ENCODE results near the gene SYNGR1.
"Not testable (repeated sequence)": the region's sequence is repeated elsewhere in the genome, so short reads cannot be mapped to it uniquely, and the experiment has no call there.

The SYNGR1 gene

GRCh38 chr22:39408807-39409206 is 59.0 kb downstream of the SYNGR1 start:
- DNase-seq (ENCODE audit: low read depth in 2 of 2) = no peak

GRCh38 chr22:39409516-39410029 is 59.8 kb downstream of the SYNGR1 start:
- DNase-seq (ENCODE audit: low read depth in 2 of 2) = no peak

DNA sequence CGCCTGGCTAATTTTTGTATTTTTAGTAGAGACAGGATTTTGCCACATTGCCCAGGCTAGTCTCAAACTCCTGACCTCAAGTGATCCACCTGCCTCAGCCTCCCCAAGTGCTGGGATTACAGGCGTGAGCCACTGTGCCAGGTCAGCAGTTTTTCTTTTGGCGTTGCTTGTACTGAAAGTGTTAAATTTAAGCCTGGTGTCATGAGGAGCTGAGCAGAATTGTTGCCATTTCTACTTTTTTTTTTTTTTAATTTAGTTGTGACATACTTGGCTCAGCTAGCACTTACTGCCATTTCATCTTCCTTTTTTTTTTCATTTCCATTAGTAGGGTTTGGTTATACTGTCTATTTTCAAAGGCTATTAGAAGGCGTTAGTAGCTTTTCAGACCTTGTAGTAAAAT is 60.5 kb downstream of the SYNGR1 start:
- DNase-seq (ENCODE audit: low read depth in 2 of 2) = no peak

DNA sequence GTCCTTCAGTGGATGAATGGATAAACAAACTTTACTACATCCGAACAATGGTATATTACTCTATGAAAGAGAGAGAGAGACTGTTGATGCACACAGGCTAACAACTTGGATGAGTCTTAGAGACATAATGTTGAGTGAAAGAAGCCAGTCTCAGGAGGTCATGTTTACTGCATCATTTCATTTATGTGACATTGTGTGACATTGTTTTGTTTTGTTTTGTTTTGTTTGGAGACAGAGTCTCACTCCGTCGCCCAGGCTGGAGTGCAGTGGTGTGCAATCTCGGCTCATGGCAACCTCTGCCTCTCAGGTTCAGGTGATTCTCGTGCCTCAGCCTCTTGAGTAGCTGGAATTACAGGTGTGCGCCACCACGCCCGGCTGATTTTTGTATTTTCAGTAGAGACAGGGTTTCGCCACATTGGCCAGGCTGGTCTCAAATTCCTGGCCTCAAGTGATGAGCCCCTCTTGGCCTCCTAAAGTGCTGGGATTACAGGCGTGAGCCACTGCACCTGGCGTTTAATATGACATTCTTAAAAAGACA is 62.1 kb downstream of the SYNGR1 start:
- DNase-seq (ENCODE audit: low read depth in 2 of 2) = not testable (repeated sequence)

- not testable (repeated sequence) for DNase-seq (ENCODE audit: low read depth in 2 of 2)
Observed at GRCh38 chr22:39413204-39413603, 63.4 kb downstream of the SYNGR1 start.

DNA sequence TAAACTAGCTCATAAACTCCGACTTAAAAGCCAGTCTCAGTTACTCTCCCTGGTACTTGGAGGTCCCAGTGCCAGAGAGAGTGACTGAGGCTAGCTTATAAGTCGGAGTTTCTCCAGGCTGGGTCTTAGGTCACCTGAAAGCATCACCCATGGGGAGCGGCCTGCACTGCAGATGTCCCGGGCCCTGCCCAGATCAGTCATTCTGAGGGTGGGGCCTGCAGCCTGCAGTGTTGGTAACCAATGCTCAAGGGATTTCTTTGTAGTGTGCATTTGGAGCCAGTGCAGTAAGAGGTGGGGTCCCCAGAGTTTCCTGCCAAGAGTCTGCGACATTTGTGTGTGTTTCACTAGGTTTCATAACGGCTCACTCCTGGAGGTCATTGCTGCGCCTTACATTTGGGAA is 64.6 kb downstream of the SYNGR1 start:
- DNase-seq (ENCODE audit: low read depth in 2 of 2) = no peak

GRCh38 chr22:39414886-39415285 is 65.1 kb downstream of the SYNGR1 start:
- no peak for DNase-seq (ENCODE audit: low read depth in 2 of 2)

DNA sequence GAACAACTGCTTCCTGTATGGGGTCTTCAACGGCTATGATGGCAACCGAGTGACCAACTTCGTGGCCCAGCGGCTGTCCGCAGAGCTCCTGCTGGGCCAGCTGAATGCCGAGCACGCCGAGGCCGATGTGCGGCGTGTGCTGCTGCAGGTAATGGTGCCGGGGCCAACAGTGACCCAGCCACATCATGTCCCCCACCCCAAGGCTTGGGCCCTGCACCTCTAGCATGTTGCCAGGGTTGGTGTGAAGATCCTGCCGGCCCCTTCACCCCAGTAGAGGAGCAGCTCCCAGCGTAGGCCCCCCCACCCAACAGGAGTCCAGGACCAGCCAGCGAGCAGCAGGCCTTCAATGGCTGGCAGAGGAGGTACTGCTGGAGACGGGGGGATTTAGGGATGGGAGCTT is 65.7 kb downstream of the SYNGR1 start:
- no peak for DNase-seq (ENCODE audit: low read depth in 2 of 2)

DNA sequence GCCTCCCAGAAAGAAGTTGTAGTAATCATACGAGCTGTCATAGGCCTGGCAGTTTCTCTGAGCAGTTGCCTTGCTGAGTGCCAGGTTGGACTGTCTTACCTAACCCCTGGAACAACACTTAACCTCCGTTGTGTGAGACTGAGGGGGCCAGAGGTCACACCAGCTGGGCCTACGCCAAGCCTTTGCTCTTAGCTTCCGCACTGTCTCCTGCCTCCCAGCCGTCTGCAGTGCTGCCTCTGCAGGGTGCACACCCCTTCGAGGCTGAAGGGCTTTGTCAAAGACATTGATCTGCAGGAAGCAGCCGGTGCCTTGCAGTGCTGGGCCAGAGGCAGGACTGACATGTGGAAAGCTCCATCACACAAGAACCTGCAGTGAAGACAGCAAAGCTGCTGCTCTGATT is 66.5 kb downstream of the SYNGR1 start:
- DNase-seq (ENCODE audit: low read depth in 2 of 2) = no peak

- DNase-seq (ENCODE audit: low read depth in 2 of 2) = no peak
Observed at GRCh38 chr22:39417641-39418040, 67.8 kb downstream of the SYNGR1 start.

- no peak for DNase-seq (ENCODE audit: low read depth in 2 of 2)
Observed at GRCh38 chr22:39418696-39419095, 68.9 kb downstream of the SYNGR1 start.

GRCh38 chr22:39419096-39419495 is 69.3 kb downstream of the SYNGR1 start:
- DNase-seq (ENCODE audit: low read depth in 2 of 2) = no peak

DNA sequence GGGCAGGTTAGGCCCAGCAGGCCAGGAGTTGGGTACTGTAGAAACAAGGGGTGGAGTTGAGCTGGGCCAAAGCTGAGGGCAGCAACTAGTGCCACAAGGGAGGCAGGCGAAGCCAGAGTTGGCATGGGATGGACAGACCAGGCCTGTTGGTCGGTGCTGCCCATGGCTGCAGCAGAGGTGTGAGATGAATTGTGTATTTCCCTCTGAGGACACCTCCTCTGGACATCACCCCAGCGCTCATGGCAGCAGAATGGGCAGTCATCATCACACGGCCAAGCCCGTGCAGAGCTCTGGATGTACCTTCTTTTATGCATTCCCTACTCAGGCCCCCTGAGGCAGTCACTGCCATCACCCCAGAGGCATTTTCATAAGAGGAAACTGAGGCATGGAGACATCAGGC is 70.1 kb downstream of the SYNGR1 start:
- no peak for DNase-seq (ENCODE audit: low read depth in 2 of 2)

DNA sequence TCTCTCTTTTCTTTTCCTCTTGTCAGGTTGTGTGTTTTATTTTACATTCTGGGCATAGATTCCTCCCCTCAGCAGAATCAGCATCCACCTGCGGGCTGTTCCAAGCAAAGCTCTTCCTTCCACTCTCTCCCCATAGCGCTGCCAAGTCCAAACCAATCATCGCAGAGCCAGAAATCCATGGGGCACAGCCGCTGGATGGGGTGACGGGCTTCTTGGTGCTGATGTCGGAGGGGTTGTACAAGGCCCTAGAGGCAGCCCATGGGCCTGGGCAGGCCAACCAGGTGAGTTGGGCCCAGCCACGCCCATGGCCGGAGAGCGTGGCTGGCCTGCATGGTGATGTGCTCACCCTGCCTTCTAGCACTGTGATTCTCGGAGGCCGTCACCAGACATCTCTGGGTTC is 71.9 kb downstream of the SYNGR1 start:
- no peak for DNase-seq (ENCODE audit: low read depth in 2 of 2)

DNA sequence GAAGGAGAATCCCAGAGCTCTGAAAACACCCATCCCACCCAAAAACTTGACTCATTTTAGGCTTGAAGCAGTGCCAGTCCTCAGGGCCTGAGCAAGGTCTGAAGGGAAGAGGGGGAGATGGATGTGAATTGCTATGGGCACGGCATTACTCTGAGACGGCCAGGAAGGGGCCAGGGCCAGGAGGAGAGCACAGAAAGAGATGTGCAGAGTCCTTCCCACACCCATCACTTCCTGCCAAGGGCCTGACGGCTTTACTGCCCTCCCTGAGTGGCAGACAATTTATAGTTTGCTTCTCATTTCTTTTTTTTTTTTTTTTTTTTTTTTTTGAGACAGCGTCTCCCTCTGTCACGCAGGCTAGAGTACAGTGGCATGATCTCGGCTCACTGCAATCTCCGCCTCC is 72.3 kb downstream of the SYNGR1 start:
- DNase-seq (ENCODE audit: low read depth in 2 of 2) = no peak

DNA sequence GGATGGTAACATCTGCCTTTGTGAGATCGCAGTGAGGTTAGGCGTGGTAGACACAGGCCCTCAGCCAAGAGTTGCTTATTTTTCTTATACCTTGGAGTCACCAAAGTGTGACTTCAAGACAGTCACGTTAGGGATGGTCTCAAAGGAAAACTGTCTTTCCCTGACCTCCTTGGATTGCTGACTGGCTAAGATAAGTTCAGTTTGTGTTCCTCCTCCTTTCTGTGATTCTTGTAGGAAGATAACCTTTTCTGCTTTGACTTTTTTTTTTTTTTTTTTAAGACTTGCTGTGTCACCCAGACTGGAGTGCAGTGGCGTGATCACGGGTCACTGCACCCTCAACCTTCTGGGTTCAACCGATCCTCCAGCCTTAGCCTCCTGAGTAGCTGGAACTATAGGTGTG is 72.9 kb downstream of the SYNGR1 start:
- no peak for DNase-seq (ENCODE audit: low read depth in 2 of 2)

- no peak for DNase-seq (ENCODE audit: low read depth in 2 of 2)
Observed at GRCh38 chr22:39423976-39424375, 74.2 kb downstream of the SYNGR1 start.

DNA sequence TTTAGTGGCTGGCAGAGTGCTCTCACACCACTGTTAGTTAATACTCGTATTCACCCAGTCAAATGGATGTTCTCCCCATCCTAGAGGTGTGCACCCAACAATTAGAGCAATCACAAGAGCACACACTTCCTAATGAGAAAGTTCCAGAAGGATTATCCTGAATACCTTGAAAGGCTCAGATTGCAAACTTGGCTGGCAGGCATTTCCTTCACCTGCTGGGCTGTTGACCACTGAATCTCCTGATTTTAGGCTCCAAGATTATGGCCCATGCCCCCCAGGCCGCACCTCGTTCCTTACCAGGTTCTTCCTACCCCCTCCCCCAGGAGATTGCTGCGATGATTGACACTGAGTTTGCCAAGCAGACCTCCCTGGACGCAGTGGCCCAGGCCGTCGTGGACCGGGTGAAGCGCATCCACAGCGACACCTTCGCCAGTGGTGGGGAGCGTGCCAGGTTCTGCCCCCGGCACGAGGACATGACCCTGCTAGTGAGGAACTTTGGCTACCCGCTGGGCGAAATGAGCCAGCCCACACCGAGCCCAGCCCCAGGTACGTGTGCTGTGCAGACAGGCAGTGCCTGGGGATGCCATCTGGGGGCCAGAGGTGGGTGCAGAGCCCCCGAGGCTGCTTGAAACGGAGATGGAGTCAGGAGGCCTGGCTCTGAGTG is 76.7 kb downstream of the SYNGR1 start:
- DNase-seq (ENCODE audit: low read depth in 2 of 2) = no peak

GRCh38 chr22:39427751-39428596 is 78.2 kb downstream of the SYNGR1 start:
- no peak for DNase-seq (ENCODE audit: low read depth in 2 of 2)

DNA sequence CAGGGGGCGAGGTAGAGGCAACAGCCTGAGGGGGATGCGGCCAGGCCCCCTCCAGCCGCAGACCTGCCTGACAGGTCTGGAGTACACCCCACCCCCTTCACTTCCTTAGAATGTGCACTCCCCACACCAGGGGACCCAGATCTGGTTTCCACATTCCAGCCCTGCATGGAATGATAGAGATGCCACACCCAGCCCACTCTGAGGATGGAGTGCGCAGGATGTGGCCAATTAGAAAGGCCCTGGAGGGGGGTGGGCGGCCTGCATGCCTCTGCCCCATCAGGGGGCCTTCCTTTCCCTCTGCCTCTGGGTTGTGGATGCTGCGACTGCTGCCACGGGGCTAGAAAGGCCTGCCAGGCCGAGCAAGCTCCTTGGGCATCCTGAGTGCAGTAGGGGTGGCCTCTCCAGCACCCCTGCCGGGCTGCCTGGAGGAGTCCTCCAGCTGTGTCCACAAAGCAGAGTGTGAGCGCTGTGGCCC is 78.8 kb downstream of the SYNGR1 start:
- no peak for DNase-seq (ENCODE audit: low read depth in 2 of 2)

DNA sequence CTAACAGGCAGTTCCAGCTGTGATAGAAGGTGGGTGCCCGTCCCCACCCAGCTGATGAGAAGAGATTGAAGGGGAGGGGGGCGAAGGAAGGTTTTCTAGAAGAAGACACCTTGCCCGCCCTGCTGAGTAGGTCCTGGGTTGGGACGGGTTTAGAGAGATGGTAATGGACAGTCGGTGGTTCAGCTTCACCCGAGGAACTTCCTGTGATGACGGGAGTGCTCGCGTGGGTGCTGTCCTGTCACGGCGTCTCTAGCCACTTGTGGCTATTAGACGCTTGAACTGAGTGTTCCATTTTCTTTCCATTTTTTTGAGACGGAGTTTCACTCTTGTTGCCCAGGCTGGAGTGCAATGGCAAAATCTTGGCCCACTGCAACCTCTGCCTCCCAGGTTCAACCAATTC is 79.4 kb downstream of the SYNGR1 start:
- DNase-seq (ENCODE audit: low read depth in 2 of 2) = no peak

DNA sequence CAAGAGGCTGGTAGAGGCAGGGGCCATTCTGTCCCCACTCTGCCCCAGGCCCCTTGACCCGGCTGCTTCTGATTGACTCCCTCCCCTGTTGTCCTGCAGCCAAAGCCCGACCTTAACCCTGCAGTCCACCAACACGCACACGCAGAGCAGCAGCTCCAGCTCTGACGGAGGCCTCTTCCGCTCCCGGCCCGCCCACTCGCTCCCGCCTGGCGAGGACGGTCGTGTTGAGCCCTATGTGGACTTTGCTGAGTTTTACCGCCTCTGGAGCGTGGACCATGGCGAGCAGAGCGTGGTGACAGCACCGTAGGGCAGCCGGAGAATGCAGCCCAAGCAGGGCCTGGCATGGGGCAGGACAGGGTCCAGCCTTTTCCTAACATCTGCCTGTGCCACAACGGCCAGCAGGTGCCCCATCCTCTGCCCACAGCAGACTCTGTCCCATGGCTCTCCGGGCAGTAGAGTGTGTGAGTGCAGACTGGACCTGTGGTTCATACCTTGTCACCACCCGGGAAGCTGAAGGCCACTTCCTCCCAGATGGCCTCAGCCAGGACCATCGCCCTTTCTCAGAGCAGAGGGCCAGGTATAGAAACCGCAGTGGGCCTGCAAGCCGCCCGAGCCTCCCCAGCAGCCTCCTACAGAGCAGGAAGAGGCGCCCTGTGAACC is 80.3 kb downstream of the SYNGR1 start:
- no peak for DNase-seq (ENCODE audit: low read depth in 2 of 2)

All from stimulated activated CD4-positive, alpha-beta T cell treated with anti-CD3 and anti-CD28 coated beads, Interleukin-4, amount 100 ng/mL, for 48 hours (primary cell).